ENCODE measurements around the gene C8G. TPM values are rescaled to one million over a fixed set of nuclear protein-coding genes. Genes with fewer than 3 reads are reported as not detected.

C8G gene
- total RNA-seq, 1 experiment from 2014 or later: 0.77 TPM

DNA sequence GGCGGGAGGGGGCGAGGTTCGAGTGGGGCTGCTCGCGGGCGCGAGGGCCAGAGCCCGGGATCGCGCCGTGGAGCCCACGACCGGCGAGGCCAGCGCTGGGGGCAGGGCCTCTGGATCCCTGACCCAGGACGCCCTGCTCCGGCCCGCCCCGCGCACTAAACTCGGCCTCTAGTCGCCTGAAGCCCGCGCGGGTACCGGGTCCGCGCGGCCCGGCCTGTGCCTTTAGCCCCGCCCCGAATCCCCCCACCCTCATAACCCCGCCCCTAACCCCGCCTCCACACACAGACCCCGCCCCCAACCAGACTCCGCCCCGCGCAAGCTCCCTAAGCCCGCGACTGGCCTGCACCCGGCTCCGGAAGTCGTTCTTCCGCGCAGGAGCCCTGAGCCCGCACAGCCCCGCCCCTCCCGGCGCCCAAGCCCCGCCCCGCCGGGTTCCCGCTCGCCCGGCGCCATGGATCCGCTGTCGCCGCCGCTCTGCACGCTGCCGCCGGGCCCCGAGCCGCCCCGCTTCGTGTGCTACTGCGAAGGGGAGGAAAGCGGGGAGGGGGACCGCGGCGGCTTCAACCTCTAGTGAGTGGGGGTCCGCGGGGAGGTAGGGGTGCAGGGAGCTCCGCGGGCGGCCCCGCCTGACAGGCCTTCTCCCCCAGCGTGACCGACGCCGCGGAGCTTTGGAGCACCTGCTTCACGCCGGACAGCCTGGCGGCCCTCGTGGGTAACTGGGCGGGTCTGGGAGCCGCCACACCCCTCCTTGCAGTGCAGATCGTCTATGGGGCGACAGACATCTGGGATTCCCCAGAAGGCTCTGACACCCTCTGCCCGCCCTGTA is 47.2 kb downstream of the C8G start, which contains the start of gene PAXX:
TSS of gene PAXX (plus strand) at position 430 of the 826 bp plus-strand sequence. CDS start at position 452, 22 bp downstream.
- Histone ChIP-seq H2AFZ (ENCODE audit: low read length) (peak within 1 kb of the TSS; percentile 63), H3K4me2 (ENCODE audit: low read length) (peak within 1 kb of the TSS; percentile 87), H3K4me1 (ENCODE audit: insufficient read depth, low read length) (peaks cover 24% of the 10 kb centered on the region), H4K20me1 (ENCODE audit: low read length) (no peaks in the 10 kb centered on the region), H3K79me2 (ENCODE audit: low read length) (peaks cover 16% of the 10 kb centered on the region), H3F3A (ENCODE audit: low read length, unreplicated experiment) (no peaks in the 10 kb centered on the region), H3K9me3 (ENCODE audit: low read length) (no peaks in the 10 kb centered on the region), H3K9me2 (replicated peaks; ENCODE audit: low read length) (no peaks in the 10 kb centered on the region), H3K27ac (ENCODE audit: low read length) (peak within 1 kb of the TSS; percentile 59), H3K4me3 (ENCODE audit: low read length) (peak within 1 kb of the TSS; percentile 89), H3K9ac (ENCODE audit: low read length) (peak within 1 kb of the TSS; percentile 90), H3K27me3 (ENCODE audit: low read length) (no peaks in the 10 kb centered on the region), H3K36me3 (ENCODE audit: low read depth, low read length) (no peaks in the 10 kb centered on the region; the same call in 1 of the 2 replicates)
- ATAC-seq: peak; percentile 71
- peak; percentile 82 for DNase-seq
- POLR2A ChIA-PET (ENCODE audit: unreplicated experiment): interaction anchor here (0.6 kb wide), 5 partner anchors 30 to 490 kb away, joined by 3 to 14 read pairs (median 6); no protein-coding TSS in a partner anchor
- intact Hi-C loops (cut with micrococcal nuclease): loop anchor here (2.0 to 10.0 kb wide), 2 partner anchors 41 to 147 kb away; partner anchors contain the start of genes AJM1 and PHPT1
- TF ChIP-seq CTCF (conservative IDR thresholded peaks at IDR 0.05; ENCODE audit: low read depth, low read length) (no peak), EZH2 (IDR thresholded peaks at IDR 0.05; ENCODE audit: low read length, unreplicated experiment) (no peak), EZH2phosphoT487 (IDR thresholded peaks at IDR 0.05; ENCODE audit: borderline replicate concordance, low read length) (no peak)
- BruUV-seq (replicated peaks): no TSS peak
- CTCF ChIA-PET: interaction anchor here (1.4 kb wide), 1 partner anchor 37 kb away, joined by 6 read pairs; no protein-coding TSS in a partner anchor

GRCh38 chr9:136992819-136993369 is 47.9 kb downstream of the C8G start:
- ATAC-seq (no peak), DNase-seq (no peak)
- H3K4me1 ChIP-seq (ENCODE audit: insufficient read depth, low read length): peaks cover 27% of the 10 kb centered on the region
- H3K9ac ChIP-seq (ENCODE audit: low read length): peak overlapping the region; percentile 90
- H3K79me2 ChIP-seq (ENCODE audit: low read length): peaks cover 16% of the 10 kb centered on the region
- peak overlapping the region; percentile 57 for H3K27ac ChIP-seq (ENCODE audit: low read length)
- intact Hi-C loops (cut with micrococcal nuclease): loop anchor here (2.0 to 10.0 kb wide), 2 partner anchors 42 to 148 kb away; partner anchors contain the start of genes AJM1 and PHPT1
- peak overlapping the region; percentile 87 for H3K4me2 ChIP-seq (ENCODE audit: low read length)
- H3K27me3 ChIP-seq (ENCODE audit: low read length): no peaks in the 10 kb centered on the region
- H3K9me2 ChIP-seq (replicated peaks; ENCODE audit: low read length): no peaks in the 10 kb centered on the region
- no peaks in the 10 kb centered on the region for H3F3A ChIP-seq (ENCODE audit: low read length, unreplicated experiment)
- TSS peak; percentile 72 for BruUV-seq (replicated peaks)
- H2AFZ ChIP-seq (ENCODE audit: low read length): peak overlapping the region; percentile 63
- TF ChIP-seq CTCF (conservative IDR thresholded peaks at IDR 0.05; ENCODE audit: low read depth, low read length): no peak
- TF ChIP-seq EZH2 (IDR thresholded peaks at IDR 0.05; ENCODE audit: low read length, unreplicated experiment): no peak
- TF ChIP-seq EZH2phosphoT487 (IDR thresholded peaks at IDR 0.05; ENCODE audit: borderline replicate concordance, low read length): no peak
- no peaks in the 10 kb centered on the region for H3K9me3 ChIP-seq (ENCODE audit: low read length)
- H4K20me1 ChIP-seq (ENCODE audit: low read length): no peaks in the 10 kb centered on the region
- no peaks in the 10 kb centered on the region; the same call in 1 of the 2 replicates for H3K36me3 ChIP-seq (ENCODE audit: low read depth, low read length)
- ChIA-PET CTCF (interaction anchor here (0.7 kb wide), 1 partner anchor 204 kb away, joined by 4 read pairs; no protein-coding TSS in a partner anchor), POLR2A (ENCODE audit: unreplicated experiment) (no interaction called here)
- peak overlapping the region; percentile 89 for H3K4me3 ChIP-seq (ENCODE audit: low read length)

All from PC-3 (cell line).